Kidney (tissue), 14 donors: ENCODE measurements around the gene TRPM2. TPM values are rescaled to one million over a fixed set of nuclear protein-coding genes. Genes with fewer than 3 reads are reported as not detected.

Experiments used
- DNase-seq, 5 donors: peaks; one replicate each; pipeline ENCODE4 v3.0.0-alpha.2; 2013 to 2020
- FAIRE-seq: peaks from 2 replicates; lab custom pipeline; 2012; peaks lifted over from hg19 to GRCh38; lab: Jason Lieb, UNC
- H3K27ac ChIP-seq, 2 donors: one replicate each; pipeline ENCODE4 v1.7.0; 2013; ENCODE audit warnings: low read depth in 2 of 2, low read length in 2 of 2, inconsistent platforms in 1 of 2
- H3K27me3 ChIP-seq: one replicate; pipeline ENCODE4 v1.7.1; 2013; ENCODE audit warnings: low read length, inconsistent platforms; ENCODE audit not compliant: control insufficient read depth, insufficient read depth
- H3K36me3 ChIP-seq, 3 donors: one replicate each; pipeline versions ENCODE4 v1.7.0 to v1.7.1; 2013; ENCODE audit warnings: low read length in 3 of 3, control low read depth in 1 of 3, inconsistent platforms in 1 of 3; ENCODE audit not compliant: insufficient read depth in 3 of 3, control insufficient read depth in 2 of 3
- H3K4me1 ChIP-seq, 3 donors: one replicate each; pipeline versions ENCODE4 v1.7.0 to v1.7.1; 2013; ENCODE audit warnings: low read length in 3 of 3, inconsistent platforms in 1 of 3, low read depth in 1 of 3; ENCODE audit not compliant: control insufficient read depth in 2 of 3, insufficient read depth in 2 of 3
- H3K4me3 ChIP-seq, 3 donors: one replicate each; pipeline versions ENCODE4 v1.7.0 to v1.8.1; 2013; ENCODE audit warnings: low read length in 3 of 3, control low read depth in 1 of 3, inconsistent platforms in 1 of 3
- H3K9ac ChIP-seq, 3 donors: one replicate each; pipeline versions ENCODE4 v1.7.0 to v1.7.1; 2013; ENCODE audit warnings: low read length in 3 of 3, control low read depth in 1 of 3, inconsistent platforms in 1 of 3
- H3K9me3 ChIP-seq, 3 donors: one replicate each; pipeline versions ENCODE4 v1.7.0 to v1.7.1; 2013; ENCODE audit warnings: low read length in 3 of 3, control low read depth in 1 of 3, inconsistent platforms in 1 of 3; ENCODE audit not compliant: control insufficient read depth in 2 of 3, insufficient read depth in 1 of 3
- CTCF ChIP-seq: IDR thresholded peaks from 3 replicates; pipeline ENCODE4 v1.5.1; 2012; ENCODE audit warnings: mild to moderate bottlenecking, moderate library complexity, borderline replicate concordance; ENCODE audit not compliant: insufficient read depth; ENCODE audit errors: extremely low read depth
- intact Hi-C: fragments of 100-400 bp; cut with DNase I; formaldehyde crosslinking; loops from one replicate; pipeline ENCODE4 v1.11.1; 2022
- polyA plus RNA-seq: library from polyadenylated mRNA; stranded (reverse); fragments of 350-450 nt; fragmentation: Illumina TruSeq; extraction: RNeasy Lipid Tissue Mini Kit (QIAGEN cat#74804); gene quantifications from one replicate; pipeline ENCODE4 v1.2.3, GENCODE V29; 2014; ENCODE audit warnings: low read depth, low replicate concordance; ENCODE audit not compliant: insufficient read depth
- total RNA-seq: library from RNA; stranded (reverse); fragmentation: NEBNext Ultra II Directional; extraction: Animal tissue kit (Norgen Biotek cat#: 25700); gene quantifications from one replicate; pipeline ENCODE4 v1.2.1, GENCODE V29; 2021
- donor health status: control.
- donor health status: control.
- donor health status: control.
- donor health status: control.
- donor health status: control.
- donor health status: DM: yes; HTN: yes; CAD: no.
- donor health status: Normal renal cell carcinoma (clear cell type).

TRPM2 gene
- total and polyA plus RNA-seq, 2 donors from 2014 or later, result 2.0 to 11.5 TPM

- DNase-seq, result peak in 4 of 5 donors; percentile 16 to 48 (median 38)
- FAIRE-seq, result no peak
- H3K27me3 ChIP-seq, result no peaks in the 10 kb centered on the region
Observed at GRCh38 chr21:44379991-44380865, 26.8 kb downstream of the TRPM2 start.

DNA sequence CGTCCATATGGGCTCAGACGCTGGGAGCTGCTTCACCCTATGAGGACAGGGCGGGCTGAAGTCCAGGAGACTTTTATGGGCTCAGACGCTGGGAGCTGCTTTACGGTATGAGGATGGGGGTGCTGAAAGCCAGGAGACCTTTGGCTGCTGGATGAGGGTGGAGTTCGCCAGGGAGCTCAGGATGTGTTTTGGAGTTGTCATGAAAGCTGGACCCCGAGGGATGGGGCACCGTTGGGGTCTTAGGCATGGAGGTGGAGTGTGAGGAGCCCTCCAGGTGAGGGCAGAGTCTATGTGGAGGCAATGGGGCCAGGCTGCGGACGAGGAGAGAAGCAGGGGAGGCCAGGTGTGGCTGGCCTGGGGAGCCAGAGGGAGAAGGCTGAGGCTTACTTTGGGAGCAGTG is 27.5 kb downstream of the TRPM2 start:
- H3K9me3 ChIP-seq, result peaks cover 0 to 18% (median 2%) of the 10 kb centered on the region in 3 donors
- intact Hi-C loops, result no loop called here
- no peaks in the 10 kb centered on the region for H3K27me3 ChIP-seq
- H3K36me3 ChIP-seq, result no peaks in the 10 kb centered on the region
- no peak overlapping the region for H3K9ac ChIP-seq
- no peak for TF ChIP-seq CTCF
- H3K4me3 ChIP-seq, result no peak overlapping the region
- H3K4me1 ChIP-seq, result no peaks in the 10 kb centered on the region
- no peak for DNase-seq
- no peak for FAIRE-seq
- no peak overlapping the region for H3K27ac ChIP-seq

More at GRCh38 chr21:44379991-44380865, 26.8 kb downstream of the TRPM2 start:
- no peak for TF ChIP-seq CTCF
- Histone ChIP-seq H3K4me3 (no peak overlapping the region), H3K9me3 (peaks cover 0 to 12% (median 1%) of the 10 kb centered on the region in 3 donors), H3K9ac (no peak overlapping the region), H3K4me1 (no peaks in the 10 kb centered on the region), H3K27ac (no peak overlapping the region), H3K36me3 (no peaks in the 10 kb centered on the region)
- intact Hi-C loops, result no loop called here

GRCh38 chr21:44381874-44382273 is 28.5 kb downstream of the TRPM2 start:
- no peak overlapping the region for H3K9ac ChIP-seq
- no peaks in the 10 kb centered on the region for H3K4me1 ChIP-seq
- no peak for FAIRE-seq
- no peak for TF ChIP-seq CTCF
- intact Hi-C loops, result no loop called here
- H3K36me3 ChIP-seq, result no peaks in the 10 kb centered on the region
- no peak overlapping the region for H3K27ac ChIP-seq
- H3K9me3 ChIP-seq, result peaks cover 0 to 25% (median 2%) of the 10 kb centered on the region in 3 donors
- H3K4me3 ChIP-seq, result no peak overlapping the region
- no peak for DNase-seq
- no peaks in the 10 kb centered on the region for H3K27me3 ChIP-seq
